Measurements from ENCODE around the gene FBXO15.

FBXO15 gene

GRCh38 chr18:74182335-74182734 is 34.7 kb upstream of the FBXO15 start:
- ATAC-seq (ENCODE audit: low read depth) (0 out of 3 replicates have a peak, but pooled peaks have one; percentile 25), DNase-seq (ENCODE audit: low spot score) (no peak)
- H3K27me3 ChIP-seq (ENCODE audit: insufficient read depth, poor library complexity, severe bottlenecking), result no peaks in the 10 kb centered on the region
- no peak for TF ChIP-seq CTCF (IDR thresholded peaks at IDR 0.05; ENCODE audit: poor library complexity, severe bottlenecking)
- H3K4me3 ChIP-seq (ENCODE audit: severe bottlenecking), result no peak overlapping the region
- H3K36me3 ChIP-seq (ENCODE audit: low read depth), result no peaks in the 10 kb centered on the region
- H3K9me3 ChIP-seq (ENCODE audit: severe bottlenecking), result no peaks in the 10 kb centered on the region
- H3K4me1 ChIP-seq (ENCODE audit: insufficient read depth, poor library complexity, severe bottlenecking), result no peaks in the 10 kb centered on the region
- no peak overlapping the region for H3K27ac ChIP-seq (ENCODE audit: poor library complexity, severe bottlenecking)

GRCh38 chr18:74179623-74180199 is 32.1 kb upstream of the FBXO15 start:
- DNase-seq (ENCODE audit: low spot score) (no peak), ATAC-seq (ENCODE audit: low read depth) (no peak)
- no peak overlapping the region for H3K4me3 ChIP-seq (ENCODE audit: severe bottlenecking)
- no peaks in the 10 kb centered on the region for H3K9me3 ChIP-seq (ENCODE audit: severe bottlenecking)
- no peak for TF ChIP-seq CTCF (IDR thresholded peaks at IDR 0.05; ENCODE audit: poor library complexity, severe bottlenecking)
- no peaks in the 10 kb centered on the region for H3K27me3 ChIP-seq (ENCODE audit: insufficient read depth, poor library complexity, severe bottlenecking)
- H3K36me3 ChIP-seq (ENCODE audit: low read depth), result no peaks in the 10 kb centered on the region
- no peaks in the 10 kb centered on the region for H3K4me1 ChIP-seq (ENCODE audit: insufficient read depth, poor library complexity, severe bottlenecking)
- no peak overlapping the region for H3K27ac ChIP-seq (ENCODE audit: poor library complexity, severe bottlenecking)

- no peaks in the 10 kb centered on the region for H3K36me3 ChIP-seq (ENCODE audit: low read depth)
- ATAC-seq (ENCODE audit: low read depth) (no peak), DNase-seq (ENCODE audit: low spot score) (no peak)
- no peaks in the 10 kb centered on the region for H3K9me3 ChIP-seq (ENCODE audit: severe bottlenecking)
- no peak overlapping the region for H3K4me3 ChIP-seq (ENCODE audit: severe bottlenecking)
- no peak for TF ChIP-seq CTCF (IDR thresholded peaks at IDR 0.05; ENCODE audit: poor library complexity, severe bottlenecking)
- H3K27me3 ChIP-seq (ENCODE audit: insufficient read depth, poor library complexity, severe bottlenecking), result no peaks in the 10 kb centered on the region
- H3K27ac ChIP-seq (ENCODE audit: poor library complexity, severe bottlenecking), result no peak overlapping the region
- H3K4me1 ChIP-seq (ENCODE audit: insufficient read depth, poor library complexity, severe bottlenecking), result no peaks in the 10 kb centered on the region
Measured at GRCh38 chr18:74178884-74179283, 31.2 kb upstream of the FBXO15 start.

GRCh38 chr18:74175658-74176057 is 28.0 kb upstream of the FBXO15 start:
- Histone ChIP-seq H3K4me3 (ENCODE audit: severe bottlenecking) (no peak overlapping the region), H3K9me3 (ENCODE audit: severe bottlenecking) (no peaks in the 10 kb centered on the region), H3K36me3 (ENCODE audit: low read depth) (no peaks in the 10 kb centered on the region), H3K27me3 (ENCODE audit: insufficient read depth, poor library complexity, severe bottlenecking) (no peaks in the 10 kb centered on the region), H3K27ac (ENCODE audit: poor library complexity, severe bottlenecking) (no peak overlapping the region), H3K4me1 (ENCODE audit: insufficient read depth, poor library complexity, severe bottlenecking) (no peaks in the 10 kb centered on the region)
- TF ChIP-seq CTCF (IDR thresholded peaks at IDR 0.05; ENCODE audit: poor library complexity, severe bottlenecking), result no peak
- ATAC-seq (ENCODE audit: low read depth) (no peak), DNase-seq (ENCODE audit: low spot score) (no peak)

GRCh38 chr18:74173434-74173750 is 25.8 kb upstream of the FBXO15 start:
- Histone ChIP-seq H3K36me3 (ENCODE audit: low read depth) (no peaks in the 10 kb centered on the region), H3K4me1 (ENCODE audit: insufficient read depth, poor library complexity, severe bottlenecking) (no peaks in the 10 kb centered on the region), H3K9me3 (ENCODE audit: severe bottlenecking) (no peaks in the 10 kb centered on the region), H3K4me3 (ENCODE audit: severe bottlenecking) (no peak overlapping the region), H3K27ac (ENCODE audit: poor library complexity, severe bottlenecking) (no peak overlapping the region), H3K27me3 (ENCODE audit: insufficient read depth, poor library complexity, severe bottlenecking) (no peaks in the 10 kb centered on the region)
- ATAC-seq (ENCODE audit: low read depth) (no peak), DNase-seq (ENCODE audit: low spot score) (no peak)
- TF ChIP-seq CTCF (IDR thresholded peaks at IDR 0.05; ENCODE audit: poor library complexity, severe bottlenecking), result no peak
